Measurements from ENCODE around the gene STRADA.
"Not testable (repeated sequence)": the region's sequence is repeated elsewhere in the genome, so short reads cannot be mapped to it uniquely, and the experiment has no call there.

Gene STRADA

DNA sequence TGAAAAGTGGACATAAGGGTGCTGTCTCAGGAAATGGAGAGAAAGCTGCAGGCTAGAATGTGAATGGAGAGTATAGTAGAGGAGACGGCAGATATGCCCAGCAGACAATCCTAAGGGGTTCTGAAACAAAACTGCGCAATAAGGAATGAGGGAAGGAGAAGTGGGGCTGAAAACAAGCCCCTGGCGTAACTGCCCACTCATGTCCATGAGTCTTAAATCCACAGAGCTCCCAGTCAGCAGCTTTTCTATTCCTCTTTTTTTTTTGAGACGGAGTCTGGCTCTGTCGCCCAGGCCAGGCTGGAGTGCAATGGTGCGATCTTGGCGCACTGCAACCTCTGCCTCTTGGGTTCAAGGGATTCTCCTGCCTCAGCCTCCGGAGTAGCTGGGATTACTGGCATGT is 5.9 kb downstream of the STRADA start:
- no peak for TF ChIP-seq SPI1 (IDR thresholded peaks at IDR 0.05; ENCODE audit: borderline replicate concordance, low read depth)
- TF ChIP-seq, protein P1, sequence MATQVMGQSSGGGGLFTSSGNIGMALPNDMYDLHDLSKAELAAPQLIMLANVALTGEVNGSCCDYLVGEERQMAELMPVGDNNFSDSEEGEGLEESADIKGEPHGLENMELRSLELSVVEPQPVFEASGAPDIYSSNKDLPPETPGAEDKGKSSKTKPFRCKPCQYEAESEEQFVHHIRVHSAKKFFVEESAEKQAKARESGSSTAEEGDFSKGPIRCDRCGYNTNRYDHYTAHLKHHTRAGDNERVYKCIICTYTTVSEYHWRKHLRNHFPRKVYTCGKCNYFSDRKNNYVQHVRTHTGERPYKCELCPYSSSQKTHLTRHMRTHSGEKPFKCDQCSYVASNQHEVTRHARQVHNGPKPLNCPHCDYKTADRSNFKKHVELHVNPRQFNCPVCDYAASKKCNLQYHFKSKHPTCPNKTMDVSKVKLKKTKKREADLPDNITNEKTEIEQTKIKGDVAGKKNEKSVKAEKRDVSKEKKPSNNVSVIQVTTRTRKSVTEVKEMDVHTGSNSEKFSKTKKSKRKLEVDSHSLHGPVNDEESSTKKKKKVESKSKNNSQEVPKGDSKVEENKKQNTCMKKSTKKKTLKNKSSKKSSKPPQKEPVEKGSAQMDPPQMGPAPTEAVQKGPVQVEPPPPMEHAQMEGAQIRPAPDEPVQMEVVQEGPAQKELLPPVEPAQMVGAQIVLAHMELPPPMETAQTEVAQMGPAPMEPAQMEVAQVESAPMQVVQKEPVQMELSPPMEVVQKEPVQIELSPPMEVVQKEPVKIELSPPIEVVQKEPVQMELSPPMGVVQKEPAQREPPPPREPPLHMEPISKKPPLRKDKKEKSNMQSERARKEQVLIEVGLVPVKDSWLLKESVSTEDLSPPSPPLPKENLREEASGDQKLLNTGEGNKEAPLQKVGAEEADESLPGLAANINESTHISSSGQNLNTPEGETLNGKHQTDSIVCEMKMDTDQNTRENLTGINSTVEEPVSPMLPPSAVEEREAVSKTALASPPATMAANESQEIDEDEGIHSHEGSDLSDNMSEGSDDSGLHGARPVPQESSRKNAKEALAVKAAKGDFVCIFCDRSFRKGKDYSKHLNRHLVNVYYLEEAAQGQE (IDR thresholded peaks at IDR 0.05; ENCODE audit: insufficient replicate concordance, low read depth): no peak
- no peak overlapping the region for H3K4me3 ChIP-seq (replicated peaks; ENCODE audit: insufficient read depth, low read length)
- DNase-seq (ENCODE audit: low read depth in 1 of 2, low spot score in 1 of 2): no peak
- no peaks in the 10 kb centered on the region for H3K27me3 ChIP-seq (ENCODE audit: insufficient read depth, poor library complexity, severe bottlenecking)
- H3K27ac ChIP-seq (replicated peaks): no peak overlapping the region

DNA sequence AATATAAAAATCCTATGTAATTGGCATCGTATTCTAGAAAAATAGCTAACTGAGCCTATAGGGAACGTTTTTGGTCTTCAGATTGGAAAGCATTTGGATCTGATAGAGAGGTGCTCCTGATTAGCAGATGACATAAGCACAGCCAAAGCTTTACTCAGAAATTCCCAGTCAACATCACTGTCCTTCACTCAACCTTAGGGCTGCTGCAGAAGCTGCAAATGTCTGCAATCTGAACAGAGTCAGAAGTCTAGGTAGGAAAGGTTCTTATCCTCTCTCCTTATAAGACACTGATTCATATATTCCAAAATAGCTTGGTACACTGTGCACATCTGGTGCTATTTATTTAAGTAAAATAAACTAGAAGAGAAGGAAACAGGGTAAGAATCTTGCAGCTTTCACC is 19.2 kb downstream of the STRADA start:
- H3K27me3 ChIP-seq (ENCODE audit: insufficient read depth, poor library complexity, severe bottlenecking): no peaks in the 10 kb centered on the region
- no peak for DNase-seq (ENCODE audit: low read depth in 1 of 2, low spot score in 1 of 2)
- no peak overlapping the region for H3K27ac ChIP-seq (replicated peaks)
- no peak overlapping the region for H3K4me3 ChIP-seq (replicated peaks; ENCODE audit: insufficient read depth, low read length)
- TF ChIP-seq, protein P2, sequence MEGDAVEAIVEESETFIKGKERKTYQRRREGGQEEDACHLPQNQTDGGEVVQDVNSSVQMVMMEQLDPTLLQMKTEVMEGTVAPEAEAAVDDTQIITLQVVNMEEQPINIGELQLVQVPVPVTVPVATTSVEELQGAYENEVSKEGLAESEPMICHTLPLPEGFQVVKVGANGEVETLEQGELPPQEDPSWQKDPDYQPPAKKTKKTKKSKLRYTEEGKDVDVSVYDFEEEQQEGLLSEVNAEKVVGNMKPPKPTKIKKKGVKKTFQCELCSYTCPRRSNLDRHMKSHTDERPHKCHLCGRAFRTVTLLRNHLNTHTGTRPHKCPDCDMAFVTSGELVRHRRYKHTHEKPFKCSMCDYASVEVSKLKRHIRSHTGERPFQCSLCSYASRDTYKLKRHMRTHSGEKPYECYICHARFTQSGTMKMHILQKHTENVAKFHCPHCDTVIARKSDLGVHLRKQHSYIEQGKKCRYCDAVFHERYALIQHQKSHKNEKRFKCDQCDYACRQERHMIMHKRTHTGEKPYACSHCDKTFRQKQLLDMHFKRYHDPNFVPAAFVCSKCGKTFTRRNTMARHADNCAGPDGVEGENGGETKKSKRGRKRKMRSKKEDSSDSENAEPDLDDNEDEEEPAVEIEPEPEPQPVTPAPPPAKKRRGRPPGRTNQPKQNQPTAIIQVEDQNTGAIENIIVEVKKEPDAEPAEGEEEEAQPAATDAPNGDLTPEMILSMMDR (IDR thresholded peaks at IDR 0.05; ENCODE audit: insufficient read depth, low read length): no peak
- TF ChIP-seq POLR2AphosphoS5 (IDR thresholded peaks at IDR 0.05; ENCODE audit: low read depth) (no peak), SPI1 (IDR thresholded peaks at IDR 0.05; ENCODE audit: borderline replicate concordance, low read depth) (no peak), GABPA (IDR thresholded peaks at IDR 0.05; ENCODE audit: low read depth) (no peak)
- TF ChIP-seq, protein P1 (IDR thresholded peaks at IDR 0.05; ENCODE audit: insufficient replicate concordance, low read depth): no peak

DNA sequence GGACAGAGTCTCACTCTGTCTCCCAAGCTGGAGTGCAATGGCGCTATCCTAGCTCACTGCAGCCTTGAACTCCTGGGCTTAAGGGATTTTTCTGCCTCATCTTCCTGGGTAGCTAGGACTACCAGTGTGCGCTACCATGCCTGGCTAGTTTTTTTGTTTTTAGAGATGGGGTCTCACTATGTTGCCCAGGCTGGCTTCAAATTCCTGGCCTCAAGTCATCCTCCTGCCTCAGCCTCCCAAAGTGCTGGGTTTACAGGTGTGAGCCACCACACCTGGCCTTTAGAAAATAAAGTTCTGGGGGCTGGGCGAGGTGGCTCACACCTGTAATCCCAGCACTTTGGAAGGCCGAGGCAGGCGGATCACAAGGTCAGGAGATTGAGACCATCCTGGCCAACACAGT is 21.4 kb downstream of the STRADA start:
- H3K27ac ChIP-seq (replicated peaks); DNase-seq (ENCODE audit: low read depth in 1 of 2, low spot score in 1 of 2); H3K4me3 ChIP-seq (replicated peaks; ENCODE audit: insufficient read depth, low read length): not testable (repeated sequence)

DNA sequence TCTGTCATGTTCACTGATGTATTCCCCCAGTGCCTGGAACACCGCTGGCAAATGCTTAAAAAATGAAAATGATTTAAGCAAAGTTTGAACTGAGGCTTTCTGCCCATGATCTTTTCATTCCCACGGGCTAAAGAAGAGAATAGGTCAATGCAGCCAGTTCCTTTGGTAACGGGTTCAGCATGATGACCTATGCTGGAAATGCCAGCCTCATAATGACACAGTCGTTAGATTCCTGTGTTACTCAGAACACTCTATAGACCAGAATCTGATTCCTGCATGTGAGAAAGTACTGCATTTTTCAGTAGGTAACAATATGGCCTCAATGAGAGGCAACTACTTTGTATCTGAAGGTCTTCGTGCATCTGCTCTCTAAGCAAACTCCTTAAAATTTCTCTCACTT is 22.6 kb downstream of the STRADA start:
- TF ChIP-seq, protein P1 (IDR thresholded peaks at IDR 0.05; ENCODE audit: insufficient replicate concordance, low read depth): no peak
- TF ChIP-seq SPI1 (IDR thresholded peaks at IDR 0.05; ENCODE audit: borderline replicate concordance, low read depth) (no peak), POLR2AphosphoS5 (IDR thresholded peaks at IDR 0.05; ENCODE audit: low read depth) (no peak), GABPA (IDR thresholded peaks at IDR 0.05; ENCODE audit: low read depth) (no peak)
- TF ChIP-seq, protein P2 (IDR thresholded peaks at IDR 0.05; ENCODE audit: insufficient read depth, low read length): no peak
- Histone ChIP-seq H3K4me3 (replicated peaks; ENCODE audit: insufficient read depth, low read length) (no peak overlapping the region), H3K27ac (replicated peaks) (no peak overlapping the region), H3K27me3 (ENCODE audit: insufficient read depth, poor library complexity, severe bottlenecking) (no peaks in the 10 kb centered on the region)
- no peak for DNase-seq (ENCODE audit: low read depth in 1 of 2, low spot score in 1 of 2)

More for the DNA sequence above, 21.4 kb downstream of the STRADA start:
- H3K27me3 ChIP-seq (ENCODE audit: insufficient read depth, poor library complexity, severe bottlenecking): not testable (repeated sequence)
